HPDE6-E6E7 (cell line): Measurements from ENCODE around the gene CBR3.

Source experiments
- DNase-seq: peaks from one replicate; pipeline ENCODE4 v3.0.0; 2011; ENCODE audit warnings: missing footprints; ENCODE audit errors: extremely low spot score

CBR3 gene

DNA sequence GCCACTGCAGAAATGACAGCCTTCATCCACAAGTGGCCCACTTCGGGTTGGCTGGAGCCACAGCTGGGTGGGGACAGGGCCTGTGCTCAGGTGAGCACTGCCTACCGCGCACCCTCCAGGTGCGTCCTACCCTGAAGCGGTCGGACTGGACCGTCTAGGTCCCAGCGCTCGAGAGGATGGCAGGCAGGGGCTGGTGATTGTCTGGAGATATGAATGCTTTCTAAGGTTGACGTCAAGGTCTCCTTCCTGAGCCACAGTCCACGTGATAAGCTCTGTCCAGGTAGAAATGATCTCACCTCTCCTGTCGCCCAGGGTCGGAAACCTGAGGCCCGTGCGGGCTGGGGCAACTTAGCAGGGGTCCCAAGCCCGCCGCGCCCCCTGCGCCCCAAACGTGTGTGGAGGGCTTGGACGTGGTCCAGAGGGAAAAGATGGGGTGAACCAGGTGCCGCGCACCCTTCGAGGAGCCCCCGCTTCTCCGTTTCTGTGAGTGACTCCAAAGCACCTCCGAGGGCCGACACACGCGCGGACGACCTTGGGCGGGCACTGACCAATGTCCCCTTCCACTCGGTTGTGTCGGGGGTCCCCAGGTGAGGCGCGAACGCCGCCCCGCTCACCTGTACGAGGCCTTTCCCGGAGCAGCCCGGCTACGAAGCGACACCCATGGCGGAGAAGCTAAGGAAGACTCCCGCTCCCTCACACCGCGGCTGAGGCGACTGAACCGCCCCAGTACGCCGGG, 20.9 kb downstream of the CBR3 start:
- peak; percentile 67 for DNase-seq

DNA sequence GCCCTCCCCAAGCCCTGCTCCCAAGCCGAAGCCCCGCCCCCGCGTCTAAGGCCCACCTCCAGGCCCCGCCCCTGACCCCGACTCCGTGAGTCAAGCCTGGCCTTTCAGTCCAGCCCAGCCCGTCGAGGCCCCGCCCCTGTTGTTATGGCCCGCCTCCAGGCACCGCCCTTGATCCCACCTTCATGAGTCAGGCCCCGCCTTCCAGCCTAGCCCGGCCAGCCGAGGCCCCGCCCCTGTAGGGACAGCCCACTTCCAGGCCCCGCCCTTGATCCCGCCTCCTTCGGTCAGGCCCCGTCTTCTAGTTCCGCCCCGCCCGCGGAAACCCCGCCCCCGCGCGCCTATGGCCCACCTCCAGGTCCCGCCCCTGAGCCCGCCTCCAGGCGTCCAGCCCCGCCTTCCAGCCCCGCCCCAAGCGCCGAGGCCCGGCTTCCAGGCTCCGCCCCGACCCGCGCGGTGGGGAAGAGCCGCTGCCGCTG, 21.5 kb downstream of the CBR3 start:
- peak; percentile 95 for DNase-seq

DNA sequence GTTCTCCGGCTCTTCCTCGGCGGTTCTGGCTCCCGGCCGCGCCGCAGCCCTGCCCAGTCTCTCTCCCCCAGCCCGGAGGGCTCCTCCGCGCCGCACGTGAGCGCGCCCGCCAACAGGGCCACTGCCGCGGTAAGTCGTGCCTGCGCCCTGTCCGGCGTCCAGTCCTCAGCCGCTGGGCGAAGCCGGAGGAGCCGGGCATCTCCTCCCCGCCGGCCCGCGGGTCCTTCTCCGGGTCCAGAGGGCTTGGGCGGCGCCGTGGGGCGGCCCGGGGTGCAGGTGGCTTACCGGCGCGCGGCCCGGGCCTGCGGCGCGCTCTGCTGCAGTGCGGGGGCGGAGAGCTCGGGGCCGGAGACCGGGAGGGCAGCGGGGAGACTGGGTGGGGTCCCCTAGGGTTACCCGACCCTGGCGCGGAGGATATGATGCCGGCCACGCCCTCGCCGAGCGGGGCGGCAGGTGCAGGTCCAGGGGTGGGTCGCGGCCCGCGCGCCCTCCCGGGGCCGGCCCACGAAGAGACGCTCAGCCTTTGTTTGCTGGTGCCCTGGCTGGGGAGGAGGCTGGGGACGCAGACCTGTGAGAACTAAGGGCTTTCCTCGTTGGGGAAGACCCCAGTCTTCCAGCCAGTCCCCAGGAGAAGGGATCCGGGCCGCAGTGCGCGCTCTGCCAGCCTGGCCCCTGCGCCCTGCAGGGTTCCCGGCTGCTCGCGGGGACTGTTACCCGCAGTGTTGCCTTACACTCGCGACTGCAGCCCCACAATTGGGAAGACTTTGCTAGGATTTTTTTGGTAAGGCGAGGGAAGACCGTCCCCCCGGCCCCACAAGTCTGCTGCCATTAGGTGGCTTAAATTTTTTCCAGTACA, 22.2 kb downstream of the CBR3 start, which contains the start of gene DOP1B:
Gene DOP1B, plus strand, starts transcription at position 10 of the 856 bp plus-strand sequence. CDS start 7,910 bp downstream, outside the sequence.
- DNase-seq = peak; percentile 15

DNA sequence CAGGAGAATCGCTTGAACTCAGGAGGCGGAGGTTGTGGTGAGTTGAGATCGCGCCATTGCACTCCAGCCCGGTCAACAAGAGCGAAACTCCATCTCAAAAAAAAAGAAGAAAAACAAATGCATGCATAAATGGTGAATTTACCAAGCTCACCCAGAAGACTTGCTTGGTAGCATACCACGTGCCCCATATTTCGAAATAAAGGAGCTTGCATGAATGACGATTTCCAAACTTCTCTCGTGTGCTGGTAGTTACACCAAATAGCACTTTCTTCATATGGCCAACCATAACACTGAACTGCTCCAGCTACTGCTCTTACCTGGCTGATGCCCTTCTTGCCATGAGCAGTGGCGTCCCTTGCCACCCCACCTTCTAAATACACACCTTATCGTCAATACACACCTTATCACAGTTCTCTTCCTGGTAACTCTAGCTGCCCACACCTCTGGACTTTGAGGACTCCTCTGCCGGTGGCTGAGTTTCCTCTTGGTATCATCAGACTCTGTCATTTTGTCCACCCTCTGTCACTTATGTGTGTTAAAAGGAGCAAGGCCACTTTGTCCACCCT, 24.6 kb downstream of the CBR3 start:
- no peak for DNase-seq

DNA sequence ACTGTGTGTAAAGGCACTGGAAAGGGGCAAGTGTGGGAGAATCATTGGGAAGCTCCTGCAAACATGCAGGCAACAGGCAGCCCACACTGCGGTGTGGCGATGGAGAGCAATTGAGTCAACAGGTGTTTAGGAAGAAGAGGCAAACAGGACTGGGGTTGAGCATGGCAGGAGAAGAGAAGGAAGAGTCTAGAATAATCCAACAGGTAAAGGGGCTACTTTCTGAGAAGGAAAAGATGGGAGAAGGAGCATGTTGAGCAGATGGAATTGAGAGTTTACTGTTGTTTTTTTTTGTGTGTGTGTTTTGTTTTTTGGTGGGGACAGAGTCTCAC, 25.9 kb downstream of the CBR3 start:
- DNase-seq = no peak

DNA sequence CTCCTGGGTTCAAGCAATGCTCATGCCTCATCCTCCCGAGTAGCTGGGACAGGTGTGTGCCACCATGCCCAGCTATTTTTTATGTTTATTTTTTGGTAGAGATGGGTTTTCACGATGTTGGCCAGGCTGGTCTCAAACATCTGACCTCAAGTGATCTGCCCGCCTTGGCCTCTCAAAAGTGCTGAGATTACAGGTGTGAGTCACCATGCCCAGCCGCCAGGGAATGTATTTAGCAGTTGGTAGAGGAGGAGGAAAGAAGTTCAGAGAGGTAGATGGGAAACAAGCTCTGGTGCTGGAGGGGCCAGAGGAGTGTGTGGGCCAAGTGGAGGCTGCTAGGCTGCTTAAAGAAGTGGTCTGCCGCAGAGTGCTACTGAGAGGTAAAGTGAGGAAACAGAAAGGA, 27.8 kb downstream of the CBR3 start:
- DNase-seq = no peak

DNA sequence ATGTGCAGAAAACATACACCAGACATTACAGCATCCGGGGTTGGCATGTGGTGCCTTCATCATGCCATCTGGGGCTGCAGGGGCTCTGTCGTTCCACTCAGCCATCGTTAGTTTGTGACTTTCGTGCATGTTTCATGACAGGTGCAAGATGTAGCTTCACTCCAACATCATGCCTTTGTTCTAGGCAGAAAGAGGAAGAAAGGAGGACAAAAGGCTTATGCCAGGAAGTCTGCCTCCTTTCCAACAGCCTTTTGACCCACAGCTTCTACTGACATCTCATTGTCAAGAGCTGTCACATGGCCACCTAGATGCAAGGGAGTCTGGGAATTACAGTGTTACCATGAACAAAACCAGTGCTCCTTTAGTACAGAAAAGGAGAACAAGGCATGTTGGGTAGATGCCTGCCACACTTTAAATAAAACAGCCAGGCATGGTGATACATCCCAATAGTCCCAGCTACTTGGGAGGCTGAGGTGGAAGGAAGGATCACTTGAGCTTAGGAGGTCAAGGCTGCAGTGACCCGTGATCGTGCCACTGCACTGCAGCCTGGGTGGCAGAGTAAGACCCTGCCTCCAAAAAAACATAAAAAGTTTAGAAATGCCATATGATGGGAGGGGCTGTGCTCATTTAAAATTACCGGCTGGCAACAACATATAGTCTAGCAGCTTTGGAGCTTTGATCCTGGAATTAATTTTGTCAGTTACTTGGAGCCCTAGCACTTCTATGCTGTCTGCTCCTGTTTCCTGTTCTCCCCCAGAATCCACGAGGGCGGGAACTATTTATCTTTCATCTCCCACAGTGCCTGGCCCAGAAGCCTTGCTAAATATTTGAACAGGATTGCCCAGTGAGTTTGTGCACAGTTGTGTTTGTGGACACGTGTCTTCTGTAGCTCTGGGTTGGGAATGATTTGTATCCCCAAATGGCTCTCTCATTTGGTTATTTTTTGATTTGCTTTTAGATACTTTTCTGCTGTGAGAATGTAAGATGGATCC, 29.2 kb downstream of the CBR3 start:
- no peak for DNase-seq

DNA sequence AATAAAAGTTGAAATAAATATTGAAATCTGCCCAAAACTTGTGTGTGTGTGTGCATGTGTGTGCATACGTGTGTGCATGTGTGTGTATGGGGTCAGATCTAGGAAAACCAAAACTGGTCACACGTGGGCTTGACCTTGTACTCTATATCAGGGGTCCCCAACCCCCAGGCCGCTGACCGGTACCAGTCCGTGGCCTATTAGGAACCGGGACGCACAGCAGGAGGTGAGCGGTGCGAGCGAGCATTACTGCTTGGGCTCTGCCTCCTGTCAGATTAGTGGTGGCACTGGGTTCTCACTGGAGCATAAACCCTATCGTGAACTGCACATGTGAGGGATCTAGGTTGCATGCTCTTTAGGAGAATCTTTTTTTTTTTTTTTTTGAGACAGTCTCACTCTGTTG, 30.5 kb downstream of the CBR3 start:
- no peak for DNase-seq

DNA sequence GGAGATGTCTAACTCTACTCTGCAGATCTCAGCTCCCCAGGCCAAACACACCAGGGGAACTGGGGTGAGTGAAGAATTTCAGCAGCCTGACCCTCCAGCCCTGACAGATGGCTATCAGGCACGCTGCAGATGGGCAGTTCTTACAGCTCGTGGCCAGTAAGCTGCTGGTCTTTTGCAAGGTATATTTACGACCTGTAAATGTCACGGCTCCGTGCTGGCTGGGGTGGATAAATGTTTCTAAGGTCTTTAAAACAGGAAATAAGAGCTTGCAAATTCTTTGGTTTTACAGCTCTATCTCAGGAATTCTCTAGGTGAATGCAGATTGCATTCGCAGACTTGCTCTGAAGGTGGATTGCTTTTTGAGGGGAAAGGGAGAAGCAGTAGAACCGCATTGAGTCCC, 31.8 kb downstream of the CBR3 start:
- DNase-seq = no peak

DNA sequence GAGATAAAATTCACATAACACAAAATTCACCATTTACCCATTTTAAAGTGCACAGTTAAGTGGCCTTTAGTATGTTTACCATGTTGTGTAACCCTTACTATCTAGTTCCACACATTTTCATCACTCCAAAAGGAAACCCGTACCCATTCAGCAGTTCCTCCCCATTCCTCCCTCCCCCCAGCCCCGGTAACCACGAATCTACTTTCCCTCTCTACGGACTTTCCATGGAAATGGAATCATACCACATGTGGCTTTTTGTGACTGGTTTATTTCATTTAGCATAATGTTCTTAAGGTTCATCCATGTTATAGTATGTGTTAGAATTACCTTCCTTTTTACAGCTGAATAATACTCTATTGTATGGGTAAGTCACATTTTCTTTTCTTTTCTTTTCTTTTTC, 32.7 kb downstream of the CBR3 start:
- DNase-seq = no peak

DNA sequence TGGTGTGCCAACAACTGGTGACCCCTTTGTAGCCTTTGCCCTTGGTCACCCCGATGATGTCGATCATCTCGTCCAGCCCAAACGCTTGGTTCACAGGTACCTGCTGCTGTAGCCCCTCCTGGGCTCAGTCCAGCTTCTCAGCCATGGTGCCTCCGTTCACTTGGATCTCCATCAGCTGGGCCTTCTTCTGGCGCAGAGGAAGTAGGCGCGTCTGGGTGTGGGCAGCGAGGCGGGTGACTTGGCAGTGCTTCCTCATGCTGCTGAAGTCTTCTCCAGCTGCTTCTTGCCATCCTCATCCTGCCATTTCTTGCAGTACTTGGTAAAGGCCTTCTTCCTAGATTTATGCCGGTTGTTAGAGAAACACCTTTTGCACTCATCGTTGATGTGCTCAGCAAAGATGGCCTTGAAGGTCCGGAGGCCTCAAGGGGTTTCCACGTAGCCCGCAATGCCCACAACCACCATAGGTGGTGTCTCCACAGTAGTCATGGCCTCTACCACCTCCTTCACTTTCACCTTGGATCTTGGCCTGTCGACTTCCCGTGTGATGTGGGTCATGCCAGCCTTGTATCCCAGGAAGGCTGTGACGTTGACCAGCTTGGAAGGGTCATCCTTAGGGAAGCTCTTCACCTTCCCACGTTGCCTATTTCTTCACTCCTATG, 34.7 kb downstream of the CBR3 start:
- DNase-seq = no peak

DNA sequence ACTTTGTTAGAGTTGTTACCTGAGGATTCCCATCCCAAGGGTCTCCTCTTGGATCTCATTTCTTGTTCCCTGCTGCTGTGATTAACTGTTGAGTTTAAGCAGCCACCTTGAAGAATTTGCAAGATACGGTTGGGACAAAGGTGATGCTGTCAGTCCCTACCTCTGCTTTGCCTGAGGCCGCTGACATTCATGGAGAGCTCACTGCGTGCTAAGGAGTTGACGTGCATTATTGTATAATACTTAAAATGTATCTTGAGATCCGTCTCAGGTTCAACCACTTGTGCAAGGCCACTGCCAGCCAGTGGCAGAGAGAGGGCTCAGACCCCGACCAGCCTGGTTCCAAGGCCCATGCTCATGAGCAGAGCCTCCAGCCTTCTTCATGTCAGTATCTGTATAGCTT, 35.9 kb downstream of the CBR3 start:
- no peak for DNase-seq

DNA sequence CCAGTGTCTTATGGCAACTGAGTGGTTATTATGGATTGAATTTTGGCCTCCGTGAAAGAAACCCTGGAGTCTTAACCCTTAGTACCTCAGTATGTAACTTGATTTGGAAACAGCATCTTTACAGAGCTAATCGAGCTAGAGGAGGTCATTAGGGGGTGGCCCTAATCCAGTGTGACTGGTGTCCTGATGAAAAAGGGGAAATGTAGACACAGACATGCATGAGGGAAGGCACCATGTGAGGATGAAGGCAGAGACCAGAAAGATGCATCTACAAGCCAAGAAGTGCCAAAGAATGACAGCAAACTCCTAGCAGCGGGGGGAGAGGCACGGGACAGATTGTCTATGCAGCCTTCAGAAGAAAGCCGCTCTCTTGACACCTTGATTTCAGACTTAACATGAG, 36.5 kb downstream of the CBR3 start:
- DNase-seq = no peak

DNA sequence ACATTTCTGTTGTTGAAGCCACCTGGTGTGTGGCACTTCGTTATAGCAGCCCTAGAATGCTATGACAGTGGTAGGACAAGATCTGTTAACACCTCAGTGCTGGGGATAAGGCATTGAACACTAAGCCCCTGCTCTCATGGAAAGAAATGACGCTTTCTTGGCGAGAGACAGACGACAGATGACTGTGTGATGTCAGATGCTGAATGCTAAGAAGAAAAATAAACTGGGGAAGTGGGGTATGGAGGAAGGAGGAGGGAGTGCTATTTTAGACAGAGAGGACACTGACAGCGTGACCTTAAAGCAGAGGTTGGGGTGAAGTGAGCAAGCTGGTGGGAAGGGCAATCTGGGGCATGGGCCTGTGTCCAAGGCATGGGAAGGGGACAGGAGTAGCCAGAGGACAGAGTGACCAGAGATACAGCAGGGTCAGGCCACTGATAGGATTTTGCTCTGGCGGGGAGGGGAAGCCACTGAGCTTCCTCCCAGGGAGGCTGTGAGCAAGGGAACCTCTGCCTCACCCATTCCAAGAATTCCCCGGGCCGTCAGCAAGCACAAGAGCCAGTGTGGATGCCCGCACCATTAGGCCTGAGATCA, 37.0 kb downstream of the CBR3 start:
- no peak for DNase-seq

DNA sequence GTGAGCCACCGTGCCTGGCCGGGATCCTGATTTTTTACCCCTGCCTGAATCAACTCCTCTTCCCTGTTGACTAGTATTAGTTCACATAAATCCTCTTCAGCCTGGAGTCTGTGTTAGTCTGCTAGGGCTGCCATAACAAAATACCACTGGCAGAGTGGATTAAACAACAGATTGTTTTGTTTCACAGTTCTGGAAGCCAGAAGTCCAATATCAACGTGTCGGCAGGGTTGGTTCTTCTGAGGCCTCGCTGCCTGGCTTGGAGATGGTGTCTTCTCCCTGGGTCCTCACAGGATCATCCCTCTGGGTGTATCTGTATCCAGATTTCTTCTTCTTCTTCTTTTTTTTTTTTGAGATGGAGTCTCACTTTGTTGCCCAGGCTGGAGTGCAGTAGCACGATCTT, 39.9 kb downstream of the CBR3 start:
- no peak for DNase-seq

DNA sequence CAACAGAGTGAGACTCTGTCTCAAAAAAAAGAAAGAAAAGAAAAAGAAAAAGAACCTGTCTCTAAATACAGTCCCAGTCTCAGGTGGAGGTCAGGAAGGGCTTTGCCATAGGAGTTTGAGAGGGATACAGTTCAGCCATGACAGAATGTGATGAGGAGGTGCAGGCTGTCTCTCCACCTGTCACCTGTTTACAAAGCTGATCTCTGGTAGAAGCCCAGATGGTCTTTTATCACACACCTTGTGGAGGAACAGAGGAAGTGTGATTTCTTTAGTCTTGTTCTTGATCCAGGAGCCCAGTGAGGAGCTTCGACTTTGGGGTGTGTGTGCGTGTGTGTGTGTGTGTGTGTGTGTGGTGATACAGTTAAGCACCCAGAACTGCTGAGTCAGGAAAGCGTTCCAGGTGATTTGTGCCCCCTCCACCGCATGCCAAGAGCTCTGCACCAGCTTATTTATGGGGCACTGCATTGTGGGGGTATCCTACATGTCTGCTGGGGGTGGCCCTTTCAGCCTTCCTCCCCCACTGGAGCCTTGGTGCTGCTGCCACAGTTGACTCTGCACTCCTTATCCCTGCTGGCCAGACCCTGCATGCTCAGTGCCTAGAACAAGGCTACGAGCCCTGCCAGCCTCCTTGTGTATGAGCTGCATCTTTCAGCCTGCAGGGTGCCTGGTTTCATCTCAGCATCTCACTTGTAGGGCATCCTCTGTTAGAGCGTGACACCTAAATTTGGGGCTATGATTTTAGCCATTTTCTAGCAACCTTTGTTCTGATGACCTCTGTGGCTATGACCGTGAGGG, 41.1 kb downstream of the CBR3 start:
- DNase-seq = no peak

DNA sequence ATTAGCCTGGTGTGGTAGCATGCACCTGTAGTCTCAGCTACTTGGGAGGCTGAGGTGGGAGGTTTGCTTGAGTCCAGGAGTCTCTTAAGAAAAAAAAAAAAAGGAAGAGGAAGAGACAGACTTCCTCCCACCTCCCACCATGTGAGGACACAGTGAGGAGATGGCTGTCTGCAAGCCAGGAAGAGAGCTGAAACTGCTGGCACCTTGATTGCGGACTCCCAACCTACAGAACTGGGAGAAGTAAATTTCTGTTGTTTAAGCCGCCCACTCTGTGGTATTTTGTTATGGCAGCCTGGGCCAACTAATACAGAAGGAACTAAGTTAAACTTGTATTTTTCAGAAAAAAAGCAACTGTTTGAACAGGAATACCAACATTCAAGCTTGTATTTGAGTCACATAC, 43.5 kb downstream of the CBR3 start:
- DNase-seq = no peak

DNA sequence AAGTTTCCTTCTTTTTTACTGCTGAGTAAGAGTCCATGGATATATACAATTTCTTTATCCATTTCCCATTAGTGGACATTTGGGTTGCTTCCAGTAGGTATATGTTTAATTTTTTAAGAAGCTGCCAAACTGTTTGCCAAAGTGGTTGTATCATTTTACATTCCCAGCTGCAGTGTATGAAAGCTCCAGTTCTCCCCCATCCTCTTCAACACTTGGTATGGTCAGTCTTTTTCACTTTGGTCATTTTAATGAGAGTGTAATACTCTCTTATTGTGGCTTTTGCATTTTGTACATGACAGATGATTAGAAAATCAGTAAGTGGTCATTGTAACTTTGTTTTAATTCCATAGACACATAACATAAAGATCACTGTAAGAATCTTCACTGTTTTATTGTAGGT, 44.3 kb downstream of the CBR3 start:
- no peak for DNase-seq

DNA sequence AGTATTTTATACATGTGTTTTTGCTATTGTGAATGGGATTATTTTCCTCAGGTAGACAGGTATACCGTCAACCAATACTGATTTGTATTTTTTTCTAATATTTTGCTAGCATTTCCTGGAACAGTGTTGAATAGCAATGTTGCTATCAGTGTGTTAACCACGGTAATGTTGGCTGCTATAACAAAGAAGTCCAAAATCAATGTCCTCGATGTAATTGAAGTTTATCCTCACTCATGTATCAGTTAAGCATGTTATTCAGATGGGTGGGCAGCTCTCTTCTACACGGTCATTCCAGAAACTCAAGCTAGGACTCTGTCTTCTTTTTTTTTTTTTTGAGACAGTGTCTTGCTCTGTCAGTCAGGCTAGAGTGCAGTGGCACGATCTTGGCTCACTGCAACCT, 46.1 kb downstream of the CBR3 start:
- no peak for DNase-seq
